HepG2 (cell line): ENCODE data around the gene UTRN. TPM values are rescaled to one million over a fixed set of nuclear protein-coding genes. Genes with fewer than 3 reads are reported as not detected.

Experiments used
- ATM ChIP-seq: fragments of 450-650 bp; IDR thresholded peaks from 2 replicates; pipeline ENCODE4 v1.7.1; 2017; ENCODE audit warnings: mild to moderate bottlenecking, borderline replicate concordance
- CREB1 ChIP-seq, 2 experiments: fragments of 450-650 bp in 1 of 2; IDR thresholded peaks; 2 replicates each; pipeline ENCODE4 v1.6.1; 2016 to 2017; ENCODE audit warnings: control low read depth in 1 of 2, mild to moderate bottlenecking in 1 of 2, missing compliant biosample characterization in 1 of 2, missing genetic modification characterization in 1 of 2
- FLYWCH1 ChIP-seq: sonication (generic); formaldehyde crosslinking; IDR thresholded peaks from 2 replicates; pipeline ENCODE4 v1.8.1; 2023; ENCODE audit warnings: mild to moderate bottlenecking, missing genetic modification reagents
- FOXJ3 ChIP-seq: sonication (generic); formaldehyde crosslinking; IDR thresholded peaks from 2 replicates; pipeline ENCODE4 v1.4.0; 2020; ENCODE audit warnings: missing genetic modification reagents, mild to moderate bottlenecking, borderline replicate concordance
- GLI4 ChIP-seq: sonication (generic); formaldehyde crosslinking; IDR thresholded peaks from 2 replicates; pipeline ENCODE4 v1.5.1; 2020; ENCODE audit warnings: missing genetic modification reagents, mild to moderate bottlenecking, moderate library complexity, borderline replicate concordance
- GTF2F1 ChIP-seq: fragments of 150-350 bp; IDR thresholded peaks from 2 replicates; pipeline ENCODE4 v1.6.1; 2014; ENCODE audit warnings: low read length
- KAT8 ChIP-seq: IDR thresholded peaks from 2 replicates; pipeline ENCODE4 v1.6.1; 2016; ENCODE audit warnings: missing genetic modification reagents, missing compliant biosample characterization
- NFKBIZ ChIP-seq: IDR thresholded peaks from 2 replicates; pipeline ENCODE4 v1.6.1; 2018; ENCODE audit warnings: missing genetic modification reagents, missing compliant biosample characterization
- PHF20 ChIP-seq: sonication (generic); formaldehyde crosslinking; IDR thresholded peaks from 2 replicates; pipeline ENCODE4 v1.5.0; 2020; ENCODE audit warnings: mild to moderate bottlenecking, missing genetic modification reagents
- POGZ ChIP-seq: sonication (generic); formaldehyde crosslinking; IDR thresholded peaks from 2 replicates; pipeline ENCODE4 v1.4.0; 2020; ENCODE audit warnings: mild to moderate bottlenecking, missing genetic modification reagents
- SMARCC2 ChIP-seq: fragments of 450-650 bp; IDR thresholded peaks from 2 replicates; pipeline ENCODE4 v1.6.1; 2017; ENCODE audit warnings: antibody characterized with exemption, mild to moderate bottlenecking
- ZBTB42 ChIP-seq: sonication (generic); formaldehyde crosslinking; IDR thresholded peaks from 2 replicates; pipeline ENCODE4 v1.5.0; 2020; ENCODE audit warnings: mild to moderate bottlenecking, missing genetic modification reagents
- ZBTB7B ChIP-seq: sonication (generic); formaldehyde crosslinking; IDR thresholded peaks from 2 replicates; pipeline ENCODE4 v1.4.0; 2020; ENCODE audit warnings: missing genetic modification reagents
- ZKSCAN5 ChIP-seq: sonication (generic); formaldehyde crosslinking; IDR thresholded peaks from 2 replicates; pipeline ENCODE4 v1.5.1; 2020; ENCODE audit warnings: mild to moderate bottlenecking, missing genetic modification reagents
- ZNF331 ChIP-seq: sonication (generic); formaldehyde crosslinking; IDR thresholded peaks from 2 replicates; pipeline ENCODE4 v1.4.0; 2020; ENCODE audit warnings: missing genetic modification reagents
- ZNF570 ChIP-seq: sonication (generic); formaldehyde crosslinking; IDR thresholded peaks from 2 replicates; pipeline ENCODE4 v1.4.0; 2020; ENCODE audit warnings: mild to moderate bottlenecking, missing genetic modification reagents, borderline replicate concordance
- ZNF607 ChIP-seq: sonication (generic); formaldehyde crosslinking; IDR thresholded peaks from 2 replicates; pipeline ENCODE4 v1.5.1; 2020; ENCODE audit warnings: missing genetic modification reagents, mild to moderate bottlenecking, borderline replicate concordance
- ZNF652 ChIP-seq: IDR thresholded peaks from 2 replicates; pipeline ENCODE4 v1.6.1; 2016; ENCODE audit warnings: low read depth, borderline replicate concordance
- polyA plus RNA-seq, 8 experiments: library from polyadenylated mRNA; depleted of rRNA in 3 of 8; stranded (reverse) in 7 of 8; unstranded in 1 of 8; fragments of >200 nt; fragmentation: Illumina TruSeq in 4 of 8; extraction: Trizol in 4 of 8; gene quantifications; 2 replicates each; pipeline versions ENCODE4 v1.2.1 to v1.2.3, GENCODE V29; 2011 to 2016; ENCODE audit warnings: low read depth in 4 of 8, missing spikeins in 1 of 8, mixed read lengths in 1 of 8; ENCODE audit not compliant: insufficient read depth in 1 of 8
- total RNA-seq, 5 experiments: library from RNA; depleted of rRNA; stranded (reverse); fragments of >200 nt; fragmentation: Illumina TruSeq; extraction: Trizol; gene quantifications; 2 replicates each; pipeline ENCODE4 v1.2.3, GENCODE V29; 2016; ENCODE audit warnings: low read depth in 1 of 5
- TF ChIP-seq, protein P1 (sequence below): sonication (generic); formaldehyde crosslinking; IDR thresholded peaks from 2 replicates; pipeline ENCODE4 v1.5.1; 2020; ENCODE audit warnings: missing genetic modification reagents, mild to moderate bottlenecking, borderline replicate concordance
- TF ChIP-seq, protein P2 (sequence below): sonication (generic); formaldehyde crosslinking; IDR thresholded peaks from 2 replicates; pipeline ENCODE4 v1.4.0; 2020; ENCODE audit warnings: missing genetic modification reagents, mild to moderate bottlenecking, borderline replicate concordance
- TF ChIP-seq, protein P3 (sequence below): sonication (generic); formaldehyde crosslinking; IDR thresholded peaks from 2 replicates; pipeline ENCODE4 v1.4.0; 2020; ENCODE audit warnings: missing genetic modification reagents
- TF ChIP-seq, protein P4 (sequence below): sonication (generic); formaldehyde crosslinking; IDR thresholded peaks from 2 replicates; pipeline ENCODE4 v1.5.0; 2020; ENCODE audit warnings: missing genetic modification reagents, mild to moderate bottlenecking, borderline replicate concordance

The UTRN gene
- total and polyA plus RNA-seq, 2 of the 13 experiments (the other 11 are each of a cell fraction or from before 2014, with no cell fraction given), result 102 to 116 TPM

DNA sequence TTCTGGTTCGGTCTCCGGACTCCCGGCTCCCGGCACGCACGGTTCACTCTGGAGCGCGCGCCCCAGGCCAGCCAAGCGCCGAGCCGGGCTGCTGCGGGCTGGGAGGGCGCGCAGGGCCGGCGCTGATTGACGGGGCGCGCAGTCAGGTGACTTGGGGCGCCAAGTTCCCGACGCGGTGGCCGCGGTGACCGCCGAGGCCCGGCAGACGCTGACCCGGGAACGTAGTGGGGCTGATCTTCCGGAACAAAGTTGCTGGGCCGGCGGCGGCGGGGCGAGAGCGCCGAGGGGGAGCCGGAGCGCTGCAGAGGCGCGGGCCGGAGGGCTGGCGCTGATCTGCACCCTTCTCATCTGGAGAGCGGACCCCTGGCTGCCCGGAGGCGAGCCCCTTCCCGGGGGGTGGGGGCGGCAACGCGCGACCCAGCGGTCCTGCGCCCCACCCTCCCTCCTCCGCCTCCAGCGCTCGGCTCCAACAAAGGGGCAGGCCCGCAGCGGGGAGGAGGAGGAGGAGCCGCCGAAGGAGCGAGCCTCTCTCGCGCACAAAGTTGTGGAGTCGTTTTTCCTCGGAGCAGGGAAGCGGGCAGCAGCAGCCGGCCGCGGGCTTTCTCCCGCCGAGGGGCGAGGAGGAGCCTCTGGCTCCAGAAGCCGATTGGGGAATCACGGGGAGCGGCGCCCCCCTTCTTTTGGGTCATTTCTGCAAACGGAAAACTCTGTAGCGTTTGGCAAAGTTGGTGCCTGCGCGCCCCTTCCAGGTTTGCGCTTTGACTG, at the start of gene UTRN (continued):
- TF ChIP-seq, protein P1, sequence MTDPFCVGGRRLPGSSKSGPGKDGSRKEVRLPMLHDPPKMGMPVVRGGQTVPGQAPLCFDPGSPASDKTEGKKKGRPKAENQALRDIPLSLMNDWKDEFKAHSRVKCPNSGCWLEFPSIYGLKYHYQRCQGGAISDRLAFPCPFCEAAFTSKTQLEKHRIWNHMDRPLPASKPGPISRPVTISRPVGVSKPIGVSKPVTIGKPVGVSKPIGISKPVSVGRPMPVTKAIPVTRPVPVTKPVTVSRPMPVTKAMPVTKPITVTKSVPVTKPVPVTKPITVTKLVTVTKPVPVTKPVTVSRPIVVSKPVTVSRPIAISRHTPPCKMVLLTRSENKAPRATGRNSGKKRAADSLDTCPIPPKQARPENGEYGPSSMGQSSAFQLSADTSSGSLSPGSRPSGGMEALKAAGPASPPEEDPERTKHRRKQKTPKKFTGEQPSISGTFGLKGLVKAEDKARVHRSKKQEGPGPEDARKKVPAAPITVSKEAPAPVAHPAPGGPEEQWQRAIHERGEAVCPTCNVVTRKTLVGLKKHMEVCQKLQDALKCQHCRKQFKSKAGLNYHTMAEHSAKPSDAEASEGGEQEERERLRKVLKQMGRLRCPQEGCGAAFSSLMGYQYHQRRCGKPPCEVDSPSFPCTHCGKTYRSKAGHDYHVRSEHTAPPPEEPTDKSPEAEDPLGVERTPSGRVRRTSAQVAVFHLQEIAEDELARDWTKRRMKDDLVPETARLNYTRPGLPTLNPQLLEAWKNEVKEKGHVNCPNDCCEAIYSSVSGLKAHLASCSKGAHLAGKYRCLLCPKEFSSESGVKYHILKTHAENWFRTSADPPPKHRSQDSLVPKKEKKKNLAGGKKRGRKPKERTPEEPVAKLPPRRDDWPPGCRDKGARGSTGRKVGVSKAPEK (CRISPR knock-in tag), result peak; percentile 2; the same call in 1 of the 2 replicates
- no peak for TF ChIP-seq ATM
- peak; percentile 50; the same call in 1 of the 2 replicates for TF ChIP-seq ZNF331 (CRISPR knock-in tag)
- no peak; the same call in 1 of the 2 replicates for TF ChIP-seq CREB1 (IDR thresholded peaks at IDR 0.05)
- TF ChIP-seq CREB1 (CRISPR knock-in tag; IDR thresholded peaks at IDR 0.05), result no peak
- peak; percentile 83; the same call in 1 of the 2 replicates for TF ChIP-seq POGZ (CRISPR knock-in tag)
- TF ChIP-seq GTF2F1, result no peak
- TF ChIP-seq NFKBIZ (CRISPR knock-in tag), result peak; percentile 39; the same call in 1 of the 2 replicates
- TF ChIP-seq ZBTB42 (CRISPR knock-in tag), result no peak
- TF ChIP-seq SMARCC2, result no peak
- TF ChIP-seq, protein P2, sequence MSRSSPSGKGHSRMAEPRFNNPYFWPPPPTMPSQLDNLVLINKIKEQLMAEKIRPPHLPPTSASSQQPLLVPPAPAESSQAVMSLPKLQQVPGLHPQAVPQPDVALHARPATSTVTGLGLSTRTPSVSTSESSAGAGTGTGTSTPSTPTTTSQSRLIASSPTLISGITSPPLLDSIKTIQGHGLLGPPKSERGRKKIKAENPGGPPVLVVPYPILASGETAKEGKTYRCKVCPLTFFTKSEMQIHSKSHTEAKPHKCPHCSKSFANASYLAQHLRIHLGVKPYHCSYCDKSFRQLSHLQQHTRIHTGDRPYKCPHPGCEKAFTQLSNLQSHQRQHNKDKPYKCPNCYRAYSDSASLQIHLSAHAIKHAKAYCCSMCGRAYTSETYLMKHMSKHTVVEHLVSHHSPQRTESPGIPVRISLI (CRISPR knock-in tag), result 0 out of 2 replicates have a peak, but pooled peaks have one; percentile 58
- TF ChIP-seq GLI4 (CRISPR knock-in tag), result peak; percentile 73; the same call in 1 of the 2 replicates
- peak; percentile 66 for TF ChIP-seq KAT8 (CRISPR knock-in tag)
- peak; percentile 57 for TF ChIP-seq PHF20 (CRISPR knock-in tag)
- peak; percentile 25; the same call in 1 of the 2 replicates for TF ChIP-seq FOXJ3 (CRISPR knock-in tag)
- peak; percentile 96; the same call in 1 of the 2 replicates for TF ChIP-seq ZBTB7B (CRISPR knock-in tag)
- TF ChIP-seq, protein P3, sequence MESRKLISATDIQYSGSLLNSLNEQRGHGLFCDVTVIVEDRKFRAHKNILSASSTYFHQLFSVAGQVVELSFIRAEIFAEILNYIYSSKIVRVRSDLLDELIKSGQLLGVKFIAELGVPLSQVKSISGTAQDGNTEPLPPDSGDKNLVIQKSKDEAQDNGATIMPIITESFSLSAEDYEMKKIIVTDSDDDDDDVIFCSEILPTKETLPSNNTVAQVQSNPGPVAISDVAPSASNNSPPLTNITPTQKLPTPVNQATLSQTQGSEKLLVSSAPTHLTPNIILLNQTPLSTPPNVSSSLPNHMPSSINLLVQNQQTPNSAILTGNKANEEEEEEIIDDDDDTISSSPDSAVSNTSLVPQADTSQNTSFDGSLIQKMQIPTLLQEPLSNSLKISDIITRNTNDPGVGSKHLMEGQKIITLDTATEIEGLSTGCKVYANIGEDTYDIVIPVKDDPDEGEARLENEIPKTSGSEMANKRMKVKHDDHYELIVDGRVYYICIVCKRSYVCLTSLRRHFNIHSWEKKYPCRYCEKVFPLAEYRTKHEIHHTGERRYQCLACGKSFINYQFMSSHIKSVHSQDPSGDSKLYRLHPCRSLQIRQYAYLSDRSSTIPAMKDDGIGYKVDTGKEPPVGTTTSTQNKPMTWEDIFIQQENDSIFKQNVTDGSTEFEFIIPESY, result peak; percentile 35; the same call in 1 of the 2 replicates
- TF ChIP-seq ZNF607 (CRISPR knock-in tag), result peak; percentile 92
- TF ChIP-seq ZNF570 (CRISPR knock-in tag), result no peak
- TF ChIP-seq, protein P4, sequence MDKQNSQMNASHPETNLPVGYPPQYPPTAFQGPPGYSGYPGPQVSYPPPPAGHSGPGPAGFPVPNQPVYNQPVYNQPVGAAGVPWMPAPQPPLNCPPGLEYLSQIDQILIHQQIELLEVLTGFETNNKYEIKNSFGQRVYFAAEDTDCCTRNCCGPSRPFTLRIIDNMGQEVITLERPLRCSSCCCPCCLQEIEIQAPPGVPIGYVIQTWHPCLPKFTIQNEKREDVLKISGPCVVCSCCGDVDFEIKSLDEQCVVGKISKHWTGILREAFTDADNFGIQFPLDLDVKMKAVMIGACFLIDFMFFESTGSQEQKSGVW (CRISPR knock-in tag), result no peak; the same call in 1 of the 2 replicates
- TF ChIP-seq FLYWCH1 (CRISPR knock-in tag), result 0 out of 2 replicates have a peak, but pooled peaks have one; percentile 74
- 0 out of 2 replicates have a peak, but pooled peaks have one; percentile 29 for TF ChIP-seq ZNF652 (CRISPR knock-in tag)
- TF ChIP-seq ZKSCAN5 (CRISPR knock-in tag), result no peak
